ENCODE results near the gene MAN1B1. TPM values are rescaled to one million over a fixed set of nuclear protein-coding genes. Genes with fewer than 3 reads are reported as not detected.
"Not testable (repeated sequence)": the region's sequence is repeated elsewhere in the genome, so short reads cannot be mapped to it uniquely, and the experiment has no call there.

MAN1B1 gene
- total RNA-seq, 1 donor from 2014 or later, result 31.8 TPM

DNA sequence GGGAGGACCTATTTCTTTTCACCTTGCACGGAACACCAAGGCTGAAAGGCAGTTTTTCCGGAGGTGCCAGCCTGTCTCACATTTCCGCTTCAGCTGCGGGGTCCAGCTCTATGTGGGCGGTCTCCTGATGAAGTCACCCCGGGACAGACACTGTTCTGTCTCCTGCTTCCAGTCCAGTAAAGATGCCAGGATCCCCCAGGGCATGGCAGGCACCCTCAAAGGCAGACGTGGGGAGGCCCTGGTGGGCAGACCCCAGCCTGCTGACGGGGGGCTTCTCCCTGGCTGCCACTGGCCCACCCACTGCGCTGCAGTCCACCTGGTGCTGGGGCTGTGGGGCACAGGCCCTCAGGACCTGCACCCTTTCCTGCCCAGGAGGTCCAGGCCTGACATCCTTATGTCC is 24.0 kb upstream of the MAN1B1 start:
- not testable (repeated sequence) for H3K27me3 ChIP-seq (ENCODE audit: control insufficient read depth in 3 of 3, insufficient read depth in 3 of 3, low read length in 3 of 3); H3K36me3 ChIP-seq (ENCODE audit: control insufficient read depth in 3 of 3, insufficient read depth in 3 of 3, low read length in 3 of 3); H3K9me3 ChIP-seq (ENCODE audit: control insufficient read depth in 3 of 3, low read length in 3 of 3); H3K27ac ChIP-seq (ENCODE audit: low read depth, low read length); H3K4me3 ChIP-seq (ENCODE audit: low read length in 3 of 3); H3K9ac ChIP-seq (ENCODE audit: low read depth in 1 of 3, low read length in 3 of 3); H3K4me1 ChIP-seq (ENCODE audit: control insufficient read depth in 3 of 3, insufficient read depth in 3 of 3, low read length in 3 of 3)

DNA sequence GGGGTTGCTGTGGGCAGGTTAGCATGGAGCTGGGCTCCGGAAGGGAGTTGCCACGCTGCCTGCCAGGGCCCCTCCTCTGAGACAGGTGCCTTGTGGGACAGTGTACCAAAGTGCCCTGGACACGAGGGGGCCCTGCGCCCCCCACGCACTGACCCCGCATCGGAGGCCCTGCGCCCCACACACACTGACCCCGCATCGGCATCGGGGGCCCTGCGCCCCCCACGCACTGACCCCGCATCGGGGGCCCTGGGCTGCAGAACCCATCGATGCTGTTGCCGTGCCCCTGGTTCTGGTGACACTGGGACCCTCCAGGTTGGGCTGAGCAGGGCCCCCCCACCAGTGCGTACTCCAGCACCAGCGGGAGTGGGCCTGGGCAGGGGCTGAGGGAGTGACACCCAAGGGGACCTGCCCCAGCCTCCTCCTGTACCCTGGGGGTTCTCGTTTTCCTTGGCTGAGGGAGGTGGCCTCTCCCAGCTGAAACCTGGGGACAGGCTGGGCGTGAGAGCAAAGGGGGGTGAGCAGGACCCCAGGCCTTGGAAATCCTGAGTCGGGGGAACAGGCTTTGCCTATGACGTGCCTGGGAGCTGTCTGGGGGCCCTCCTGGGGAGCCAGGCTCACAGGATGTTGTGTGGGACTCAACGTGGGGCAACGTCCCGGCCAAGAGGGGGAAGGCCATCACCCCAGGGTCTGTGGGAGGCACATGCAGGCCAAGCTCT is 23.3 kb upstream of the MAN1B1 start:
- Histone ChIP-seq H3K27ac (ENCODE audit: low read depth, low read length) (no peak overlapping the region), H3K9me3 (ENCODE audit: control insufficient read depth in 3 of 3, low read length in 3 of 3) (no peaks in the 10 kb centered on the region), H3K9ac (ENCODE audit: low read depth in 1 of 3, low read length in 3 of 3) (no peak overlapping the region)

DNA sequence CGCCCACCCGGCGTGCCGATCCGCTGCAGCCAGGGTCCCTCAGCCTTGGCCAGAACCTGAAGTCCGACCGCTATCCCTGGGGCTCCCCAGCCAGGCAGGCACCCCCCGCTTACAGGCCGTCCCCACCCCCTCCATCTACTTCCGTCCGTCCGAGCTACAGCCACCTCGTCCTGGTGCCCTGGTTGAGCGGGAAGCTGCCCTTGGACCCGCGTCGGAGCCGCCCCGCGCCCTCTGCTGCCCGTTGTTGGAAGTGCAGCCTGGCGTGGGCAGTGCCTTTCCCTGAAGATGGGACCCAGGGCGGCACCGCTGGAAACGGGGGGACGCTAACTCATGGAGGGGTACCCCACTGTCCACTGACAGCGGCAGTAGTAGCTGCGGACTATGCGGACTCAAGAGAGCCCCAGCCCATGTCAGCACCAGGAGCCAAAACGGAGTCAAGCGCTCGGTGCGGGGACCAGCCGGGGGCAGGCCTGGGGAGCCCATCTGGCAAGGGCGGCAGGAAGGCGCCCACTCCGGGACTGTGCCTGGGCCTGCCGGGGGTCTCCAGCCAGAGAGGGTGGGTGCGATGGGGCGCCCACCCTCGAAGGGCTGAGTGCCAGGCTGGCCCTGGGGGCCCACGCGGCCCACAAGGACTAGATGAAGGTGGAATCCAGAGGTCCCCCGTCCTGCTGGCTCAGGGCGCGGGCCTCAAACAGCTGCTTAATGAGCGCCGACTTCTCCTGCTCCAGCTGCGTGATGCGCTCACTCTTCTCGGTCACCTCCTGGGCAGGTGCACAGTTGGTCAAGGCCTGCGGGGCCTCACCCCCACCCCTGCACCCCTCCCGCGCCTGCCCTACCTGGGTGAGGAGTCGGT is 22.5 kb upstream of the MAN1B1 start:
- Histone ChIP-seq H3K4me3 (ENCODE audit: low read length in 3 of 3) (no peak overlapping the region), H3K9me3 (ENCODE audit: control insufficient read depth in 3 of 3, low read length in 3 of 3) (no peaks in the 10 kb centered on the region), H3K36me3 (ENCODE audit: control insufficient read depth in 3 of 3, insufficient read depth in 3 of 3, low read length in 3 of 3) (no peaks in the 10 kb centered on the region), H3K4me1 (ENCODE audit: control insufficient read depth in 3 of 3, insufficient read depth in 3 of 3, low read length in 3 of 3) (peaks cover 0 to 6% (median 2%) of the 10 kb centered on the region in 3 donors), H3K27ac (ENCODE audit: low read depth, low read length) (no peak overlapping the region), H3K9ac (ENCODE audit: low read depth in 1 of 3, low read length in 3 of 3) (no peak overlapping the region), H3K27me3 (ENCODE audit: control insufficient read depth in 3 of 3, insufficient read depth in 3 of 3, low read length in 3 of 3) (peaks cover 5 to 14% (median 8%) of the 10 kb centered on the region in 3 donors)

More for the DNA sequence above, 23.3 kb upstream of the MAN1B1 start:
- Histone ChIP-seq H3K4me1 (ENCODE audit: control insufficient read depth in 3 of 3, insufficient read depth in 3 of 3, low read length in 3 of 3) (peaks cover 0 to 3% (median 2%) of the 10 kb centered on the region in 3 donors), H3K27me3 (ENCODE audit: control insufficient read depth in 3 of 3, insufficient read depth in 3 of 3, low read length in 3 of 3) (peaks cover 0 to 6% (median 4%) of the 10 kb centered on the region in 3 donors), H3K36me3 (ENCODE audit: control insufficient read depth in 3 of 3, insufficient read depth in 3 of 3, low read length in 3 of 3) (no peaks in the 10 kb centered on the region), H3K4me3 (ENCODE audit: low read length in 3 of 3) (no peak overlapping the region)

DNA sequence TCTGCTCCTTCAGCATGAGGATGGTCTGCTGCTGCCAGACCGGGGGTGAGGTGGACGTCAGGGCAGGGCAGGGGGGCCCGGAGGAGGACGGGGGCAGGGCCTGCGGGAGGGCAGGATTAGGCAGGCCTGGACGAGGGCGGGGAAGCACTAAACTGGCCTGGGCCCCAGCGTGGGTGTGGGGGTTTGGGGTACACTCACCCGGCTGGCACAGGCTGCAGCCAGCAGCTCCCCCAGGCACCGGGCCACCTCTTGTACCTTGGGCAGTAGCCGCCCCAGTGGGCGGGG is 22.0 kb upstream of the MAN1B1 start:
- Histone ChIP-seq H3K27me3 (ENCODE audit: control insufficient read depth in 3 of 3, insufficient read depth in 3 of 3, low read length in 3 of 3) (peaks cover 5 to 18% (median 11%) of the 10 kb centered on the region in 3 donors), H3K36me3 (ENCODE audit: control insufficient read depth in 3 of 3, insufficient read depth in 3 of 3, low read length in 3 of 3) (no peaks in the 10 kb centered on the region), H3K9me3 (ENCODE audit: control insufficient read depth in 3 of 3, low read length in 3 of 3) (no peaks in the 10 kb centered on the region), H3K4me1 (ENCODE audit: control insufficient read depth in 3 of 3, insufficient read depth in 3 of 3, low read length in 3 of 3) (peaks cover 0 to 11% (median 4%) of the 10 kb centered on the region in 3 donors), H3K4me3 (ENCODE audit: low read length in 3 of 3) (no peak overlapping the region), H3K27ac (ENCODE audit: low read depth, low read length) (no peak overlapping the region), H3K9ac (ENCODE audit: low read depth in 1 of 3, low read length in 3 of 3) (no peak overlapping the region)

DNA sequence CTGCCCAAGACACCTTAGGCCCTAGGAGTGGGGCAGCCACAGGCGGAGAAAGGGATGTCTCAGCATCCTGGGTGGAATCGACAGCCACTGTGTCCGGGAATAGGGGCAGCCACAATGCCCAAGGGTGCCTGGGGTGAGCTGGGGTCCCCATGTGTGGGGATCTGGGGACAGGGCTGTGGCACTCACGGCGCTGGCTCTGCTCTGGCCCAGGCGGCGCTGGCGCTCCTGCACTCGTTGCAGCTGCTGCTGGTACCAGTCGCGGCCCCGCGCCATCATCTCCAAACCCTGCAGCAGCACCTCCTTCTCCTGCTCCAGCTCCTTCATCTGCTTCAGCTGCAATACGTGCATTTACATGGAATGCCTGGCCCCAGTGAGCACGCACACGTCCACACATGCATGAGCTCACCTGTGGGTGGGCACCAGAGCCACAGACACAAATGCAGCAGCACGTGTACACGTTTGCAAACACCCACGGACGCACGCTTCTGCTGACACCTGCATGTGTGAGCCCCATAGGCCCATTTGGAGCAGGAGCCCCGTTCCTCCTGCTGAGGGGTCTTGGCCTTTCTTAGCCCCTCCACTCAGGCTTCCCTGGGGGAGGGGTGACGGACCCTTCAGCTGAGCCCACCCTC is 21.3 kb upstream of the MAN1B1 start:
- Histone ChIP-seq H3K27ac (ENCODE audit: low read depth, low read length) (no peak overlapping the region), H3K4me3 (ENCODE audit: low read length in 3 of 3) (no peak overlapping the region), H3K4me1 (ENCODE audit: control insufficient read depth in 3 of 3, insufficient read depth in 3 of 3, low read length in 3 of 3) (peaks cover 0 to 11% (median 4%) of the 10 kb centered on the region in 3 donors), H3K9me3 (ENCODE audit: control insufficient read depth in 3 of 3, low read length in 3 of 3) (no peaks in the 10 kb centered on the region), H3K27me3 (ENCODE audit: control insufficient read depth in 3 of 3, insufficient read depth in 3 of 3, low read length in 3 of 3) (peaks cover 5 to 18% (median 11%) of the 10 kb centered on the region in 3 donors), H3K9ac (ENCODE audit: low read depth in 1 of 3, low read length in 3 of 3) (no peak overlapping the region), H3K36me3 (ENCODE audit: control insufficient read depth in 3 of 3, insufficient read depth in 3 of 3, low read length in 3 of 3) (no peaks in the 10 kb centered on the region)

DNA sequence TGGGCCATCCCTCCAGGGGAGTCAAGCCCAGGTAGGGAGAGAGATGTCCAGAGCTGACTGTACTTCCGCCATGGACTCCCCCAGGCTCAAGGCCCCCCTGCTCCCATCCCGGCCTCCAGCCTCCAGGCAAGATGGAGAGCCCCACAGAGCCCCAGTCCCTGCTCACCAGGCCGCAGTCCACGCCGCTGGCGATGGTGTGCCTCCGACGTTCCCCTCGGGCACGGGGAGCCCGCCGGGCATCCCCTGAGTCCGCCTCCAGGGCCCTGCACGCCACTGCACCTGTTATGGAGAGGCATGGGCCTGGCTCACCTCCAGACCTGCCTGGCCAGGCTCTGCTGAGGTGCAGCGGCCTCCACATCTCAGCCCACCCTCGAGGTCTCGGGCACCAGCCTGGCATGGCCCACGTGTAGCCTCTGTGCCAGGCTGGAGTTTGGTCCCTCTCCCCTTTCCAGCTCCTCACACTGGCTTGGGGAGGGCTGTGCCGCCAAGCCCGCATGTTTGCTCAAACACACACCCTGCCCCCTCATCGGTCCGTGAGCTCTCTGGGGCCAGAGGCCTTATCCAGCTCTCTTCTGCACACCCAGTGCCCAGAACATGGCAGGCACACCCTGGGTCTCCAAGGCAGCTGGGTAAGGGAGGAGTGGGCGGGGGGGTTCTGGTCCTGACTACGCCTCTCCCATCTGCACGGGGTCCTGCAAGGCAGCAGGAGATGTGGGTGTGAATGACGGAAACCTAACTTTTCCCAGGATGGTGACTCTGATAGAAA is 20.5 kb upstream of the MAN1B1 start:
- peaks cover 5 to 18% (median 11%) of the 10 kb centered on the region in 3 donors for H3K27me3 ChIP-seq (ENCODE audit: control insufficient read depth in 3 of 3, insufficient read depth in 3 of 3, low read length in 3 of 3)
- no peaks in the 10 kb centered on the region for H3K9me3 ChIP-seq (ENCODE audit: control insufficient read depth in 3 of 3, low read length in 3 of 3)
- H3K9ac ChIP-seq (ENCODE audit: low read depth in 1 of 3, low read length in 3 of 3), result no peak overlapping the region
- H3K36me3 ChIP-seq (ENCODE audit: control insufficient read depth in 3 of 3, insufficient read depth in 3 of 3, low read length in 3 of 3), result no peaks in the 10 kb centered on the region
- no peak overlapping the region for H3K27ac ChIP-seq (ENCODE audit: low read depth, low read length)
- H3K4me1 ChIP-seq (ENCODE audit: control insufficient read depth in 3 of 3, insufficient read depth in 3 of 3, low read length in 3 of 3), result peaks cover 7 to 17% (median 11%) of the 10 kb centered on the region in 3 donors
- no peak overlapping the region for H3K4me3 ChIP-seq (ENCODE audit: low read length in 3 of 3)

DNA sequence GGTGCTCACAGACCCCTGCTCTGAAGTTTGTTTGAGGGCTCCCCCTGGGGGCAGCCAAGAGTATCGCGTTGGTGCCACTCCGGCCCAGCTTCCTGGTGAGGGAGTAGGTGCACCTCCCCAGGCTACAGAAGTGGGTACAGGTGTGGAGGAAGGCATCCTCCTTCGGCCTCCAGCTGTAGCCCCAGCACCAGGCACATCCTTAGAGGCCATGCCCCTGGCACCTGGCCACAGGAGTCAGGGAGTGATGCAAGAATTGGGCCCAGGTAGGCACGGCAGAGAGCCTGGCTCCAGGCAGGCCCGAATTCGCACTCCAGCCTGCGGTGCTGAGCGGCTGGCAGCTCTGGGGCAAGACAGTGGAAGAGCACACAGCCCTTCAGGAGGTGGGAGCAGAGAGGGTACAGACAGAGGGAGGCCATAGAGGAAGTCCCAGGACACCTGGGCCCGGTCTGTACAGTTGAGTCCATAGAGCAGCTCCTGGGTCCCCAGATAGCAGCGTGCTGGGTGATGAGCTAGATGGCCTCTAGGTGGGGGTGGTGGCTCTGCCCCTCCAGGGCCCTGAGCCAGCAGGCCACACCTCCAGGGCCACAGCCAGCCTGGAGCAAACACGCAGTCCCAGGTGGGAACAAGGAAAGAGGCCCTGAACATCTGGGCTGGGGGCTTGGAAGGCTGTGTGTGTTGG is 18.8 kb upstream of the MAN1B1 start:
- Histone ChIP-seq H3K4me3 (ENCODE audit: low read length in 3 of 3) (no peak overlapping the region), H3K9me3 (ENCODE audit: control insufficient read depth in 3 of 3, low read length in 3 of 3) (no peaks in the 10 kb centered on the region), H3K27ac (ENCODE audit: low read depth, low read length) (no peak overlapping the region), H3K9ac (ENCODE audit: low read depth in 1 of 3, low read length in 3 of 3) (no peak overlapping the region), H3K4me1 (ENCODE audit: control insufficient read depth in 3 of 3, insufficient read depth in 3 of 3, low read length in 3 of 3) (peaks cover 8 to 20% (median 14%) of the 10 kb centered on the region in 3 donors), H3K36me3 (ENCODE audit: control insufficient read depth in 3 of 3, insufficient read depth in 3 of 3, low read length in 3 of 3) (no peaks in the 10 kb centered on the region), H3K27me3 (ENCODE audit: control insufficient read depth in 3 of 3, insufficient read depth in 3 of 3, low read length in 3 of 3) (peaks cover 5 to 18% (median 11%) of the 10 kb centered on the region in 3 donors)

DNA sequence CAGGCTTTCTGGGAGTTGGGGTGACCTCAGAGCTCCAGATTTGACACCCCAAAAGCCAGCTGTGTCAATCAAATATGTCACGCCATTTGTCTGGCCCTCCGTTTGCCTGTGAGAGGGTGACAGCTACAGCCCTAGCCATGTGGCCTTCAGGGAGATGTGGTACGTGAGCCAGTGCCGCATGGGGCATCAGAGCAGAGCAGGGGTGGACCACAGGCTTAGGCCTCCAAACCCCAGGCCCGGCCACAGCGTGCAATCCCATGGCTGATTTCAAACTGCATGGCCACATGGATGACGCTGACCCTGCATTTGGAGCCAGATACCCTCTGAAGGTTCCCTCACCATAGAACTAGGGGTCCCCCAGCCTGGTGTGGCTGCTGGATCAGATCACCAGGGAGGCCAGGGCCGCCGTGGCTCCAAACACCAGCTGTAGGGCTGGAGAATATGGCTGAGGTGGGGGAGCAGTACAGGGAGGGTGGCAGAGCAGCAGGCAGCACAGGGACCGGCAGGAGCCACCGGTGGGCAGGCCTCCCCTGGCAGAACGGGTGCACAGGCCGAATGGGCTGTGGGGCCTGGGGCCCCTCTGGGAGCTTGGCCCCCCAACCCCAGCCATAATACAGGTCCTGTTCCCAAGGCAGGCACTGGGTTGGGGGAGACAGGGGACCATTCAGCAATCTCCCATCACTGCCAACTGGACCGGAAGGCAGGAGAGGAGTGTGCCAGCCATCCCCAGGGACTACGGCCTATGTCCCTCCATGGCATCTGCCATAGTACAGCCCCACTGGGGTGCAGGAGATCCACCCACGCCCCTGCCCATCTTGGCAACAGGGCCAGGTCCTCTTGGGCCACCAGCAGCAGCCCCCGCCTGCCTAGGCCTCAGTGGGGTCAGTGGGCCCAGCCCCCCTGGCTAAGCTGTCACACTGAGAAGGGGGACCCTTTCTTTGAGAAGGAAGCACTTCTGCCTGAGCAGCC is 18.0 kb upstream of the MAN1B1 start:
- no peaks in the 10 kb centered on the region for H3K9me3 ChIP-seq (ENCODE audit: control insufficient read depth in 3 of 3, low read length in 3 of 3)
- H3K27ac ChIP-seq (ENCODE audit: low read depth, low read length), result no peak overlapping the region
- no peak overlapping the region for H3K9ac ChIP-seq (ENCODE audit: low read depth in 1 of 3, low read length in 3 of 3)
- H3K4me3 ChIP-seq (ENCODE audit: low read length in 3 of 3), result no peak overlapping the region
- no peaks in the 10 kb centered on the region for H3K36me3 ChIP-seq (ENCODE audit: control insufficient read depth in 3 of 3, insufficient read depth in 3 of 3, low read length in 3 of 3)
- H3K27me3 ChIP-seq (ENCODE audit: control insufficient read depth in 3 of 3, insufficient read depth in 3 of 3, low read length in 3 of 3), result peaks cover 5 to 18% (median 11%) of the 10 kb centered on the region in 3 donors
- H3K4me1 ChIP-seq (ENCODE audit: control insufficient read depth in 3 of 3, insufficient read depth in 3 of 3, low read length in 3 of 3), result peaks cover 8 to 18% (median 14%) of the 10 kb centered on the region in 3 donors
